Measurements from ENCODE around the gene SCN2B. TPM values are rescaled to one million over a fixed set of nuclear protein-coding genes. Genes with fewer than 3 reads are reported as not detected.

SCN2B gene
- total RNA-seq, 1 experiment from 2014 or later = not detected

- Histone ChIP-seq H3K27me3 (replicated peaks; ENCODE audit: insufficient read depth, low read depth, low read length, poor library complexity) (no peaks in the 10 kb centered on the region), H3K4me3 (ENCODE audit: low read depth, low read length, poor library complexity, severe bottlenecking) (no peak overlapping the region), H3K27ac (ENCODE audit: low read depth, low read length, poor library complexity, severe bottlenecking) (no peak overlapping the region), H3K36me3 (ENCODE audit: insufficient read depth, low read length, poor library complexity, severe bottlenecking) (no peaks in the 10 kb centered on the region), H3K9me3 (ENCODE audit: low read depth, low read length, poor library complexity, severe bottlenecking) (no peaks in the 10 kb centered on the region), H3K4me1 (ENCODE audit: insufficient read depth, low read length, poor library complexity, severe bottlenecking) (no peaks in the 10 kb centered on the region)
- ChIA-PET POLR2A (ENCODE audit: low non-redundant PET) (no interaction called here), CTCF (interaction anchor here (0.6 to 0.7 kb wide), 2 partner anchors 33 to 180 kb away, joined by 3 to 10 read pairs; no protein-coding TSS in a partner anchor)
- no peak for TF ChIP-seq CTCF (conservative IDR thresholded peaks at IDR 0.05; ENCODE audit: low read depth, low read length)
- no peak for DNase-seq (ENCODE audit: low spot score)
- intact Hi-C loops (cut with micrococcal nuclease; ENCODE audit: unreplicated experiment) = no loop called here
- BruUV-seq (replicated peaks) = no TSS peak
These were observed 6.9 kb downstream of the SCN2B start for GRCh38 chr11:118169300-118170140.

GRCh38 chr11:118168751-118169150, 7.7 kb downstream of the SCN2B start:
- POLR2A ChIA-PET (ENCODE audit: low non-redundant PET) = no interaction called here
- H3K27me3 ChIP-seq (replicated peaks; ENCODE audit: insufficient read depth, low read depth, low read length, poor library complexity) = no peaks in the 10 kb centered on the region
- H3K27ac ChIP-seq (ENCODE audit: low read depth, low read length, poor library complexity, severe bottlenecking) = no peak overlapping the region
- H3K4me1 ChIP-seq (ENCODE audit: insufficient read depth, low read length, poor library complexity, severe bottlenecking) = no peaks in the 10 kb centered on the region
- no peak overlapping the region for H3K4me3 ChIP-seq (ENCODE audit: low read depth, low read length, poor library complexity, severe bottlenecking)
- H3K9me3 ChIP-seq (ENCODE audit: low read depth, low read length, poor library complexity, severe bottlenecking) = no peaks in the 10 kb centered on the region
- no peaks in the 10 kb centered on the region for H3K36me3 ChIP-seq (ENCODE audit: insufficient read depth, low read length, poor library complexity, severe bottlenecking)
- CTCF ChIA-PET = interaction anchor here (0.6 kb wide), 1 partner anchor 33 kb away, joined by 3 read pairs; no protein-coding TSS in a partner anchor
- intact Hi-C loops (cut with micrococcal nuclease; ENCODE audit: unreplicated experiment) = no loop called here
- no TSS peak for BruUV-seq (replicated peaks)
- no peak for TF ChIP-seq EZH2 (IDR thresholded peaks at IDR 0.05; ENCODE audit: borderline replicate concordance, low read depth, low read length, poor library complexity, severe bottlenecking)
- no peak for TF ChIP-seq CTCF (conservative IDR thresholded peaks at IDR 0.05; ENCODE audit: low read depth, low read length)
- DNase-seq (ENCODE audit: low spot score) = no peak

- H3K27me3 ChIP-seq (replicated peaks; ENCODE audit: insufficient read depth, low read depth, low read length, poor library complexity) = peaks cover 2% of the 10 kb centered on the region
- no peak overlapping the region for H3K4me3 ChIP-seq (ENCODE audit: low read depth, low read length, poor library complexity, severe bottlenecking)
- CTCF ChIA-PET = no interaction called here
- no peaks in the 10 kb centered on the region for H3K36me3 ChIP-seq (ENCODE audit: insufficient read depth, low read length, poor library complexity, severe bottlenecking)
- H3K27ac ChIP-seq (ENCODE audit: low read depth, low read length, poor library complexity, severe bottlenecking) = no peak overlapping the region
- H3K4me1 ChIP-seq (ENCODE audit: insufficient read depth, low read length, poor library complexity, severe bottlenecking) = no peaks in the 10 kb centered on the region
- POLR2A ChIA-PET (ENCODE audit: low non-redundant PET) = no interaction called here
- no TSS peak for BruUV-seq (replicated peaks)
- intact Hi-C loops (cut with micrococcal nuclease; ENCODE audit: unreplicated experiment) = no loop called here
- no peak for DNase-seq (ENCODE audit: low spot score)
- no peaks in the 10 kb centered on the region for H3K9me3 ChIP-seq (ENCODE audit: low read depth, low read length, poor library complexity, severe bottlenecking)
- no peak for TF ChIP-seq EZH2 (IDR thresholded peaks at IDR 0.05; ENCODE audit: borderline replicate concordance, low read depth, low read length, poor library complexity, severe bottlenecking)
- no peak for TF ChIP-seq CTCF (conservative IDR thresholded peaks at IDR 0.05; ENCODE audit: low read depth, low read length)
These were observed 8.1 kb downstream of the SCN2B start for GRCh38 chr11:118168316-118168715.

Measured in A673 (cell line).